T-helper 1 cell treated with Interleukin-12 subunit alpha and Interleukin-12 subunit beta and Interleukin-4 antibody, amounts not matched to agents 30 ng/mL and 1 ng/mL, for 36 hours (primary cell): ENCODE results near the gene TALDO1. TPM values are rescaled to one million over a fixed set of nuclear protein-coding genes. Genes with fewer than 3 reads are reported as not detected.
"Not testable (repeated sequence)": the region's sequence is repeated elsewhere in the genome, so short reads cannot be mapped to it uniquely, and the experiment has no call there.

Source experiments
- intact Hi-C: fragments of 100-400 bp; cut with micrococcal nuclease; formaldehyde crosslinking; loops from one replicate; pipeline ENCODE4 v1.15.1; 2024
- total RNA-seq: library from RNA; stranded (reverse); gene quantifications from 2 replicates; pipeline ENCODE4 v1.2.3, GENCODE V29; 2022

The TALDO1 gene
- total RNA-seq, 1 donor from 2014 or later = 274 TPM

DNA sequence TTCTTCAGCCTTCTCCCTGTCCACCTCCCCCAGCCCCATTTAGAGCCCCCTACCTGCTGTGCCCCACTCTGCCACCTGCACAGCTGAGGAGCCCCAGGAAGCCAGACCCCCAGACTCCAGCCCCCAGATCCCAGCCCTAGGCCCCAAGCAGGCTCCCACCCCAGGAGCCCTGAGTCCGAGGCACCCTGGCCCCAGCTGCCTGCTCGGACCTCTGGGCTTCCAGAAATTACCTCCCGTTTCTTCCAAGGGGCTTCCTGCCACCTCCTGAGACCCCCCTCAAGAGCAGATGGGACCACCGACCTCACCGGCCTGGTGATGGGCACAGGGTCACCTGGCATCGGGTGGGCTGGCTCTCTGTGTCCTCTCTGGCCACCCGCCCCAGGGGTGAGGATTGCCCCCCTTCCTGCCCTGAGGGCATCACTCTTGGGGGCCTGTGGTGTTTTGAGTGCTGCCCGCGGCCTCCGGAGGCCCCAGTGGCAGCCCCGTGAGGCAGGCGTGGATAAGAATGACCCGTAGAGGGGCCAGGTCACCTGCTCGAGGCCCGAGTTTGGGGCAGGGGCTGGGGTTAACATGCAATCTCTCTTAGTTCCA is 18.3 kb upstream of the TALDO1 start:
- intact Hi-C loops = loop anchor here (2.0 kb wide), 1 partner anchor 68 kb away; no protein-coding TSS in a partner anchor

GRCh38 chr11:729492-730074 is 17.7 kb upstream of the TALDO1 start:
- intact Hi-C loops = loop anchor here (2.0 kb wide), 1 partner anchor 67 kb away; no protein-coding TSS in a partner anchor

DNA sequence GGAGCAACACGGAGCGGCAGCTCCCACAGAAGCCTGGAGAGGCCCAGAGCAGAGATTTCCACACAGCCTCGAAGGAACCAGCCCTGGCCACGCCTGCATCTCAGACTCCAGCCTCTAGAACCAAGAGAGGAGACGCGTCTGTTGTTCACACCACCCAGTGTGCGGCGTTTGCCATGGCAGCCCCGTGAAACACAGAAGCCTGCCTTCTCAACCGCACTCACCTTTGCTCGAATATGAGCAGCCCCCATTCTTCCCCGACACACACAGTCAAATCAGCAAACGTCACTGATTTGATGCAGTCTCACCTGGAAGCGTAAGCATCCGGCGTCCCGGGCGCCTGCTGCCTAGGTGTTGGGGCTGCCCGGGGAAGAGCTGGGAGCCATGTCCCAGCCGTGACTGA is 14.2 kb upstream of the TALDO1 start:
- intact Hi-C loops = no loop called here

- intact Hi-C loops = not testable (repeated sequence)
Measured at GRCh38 chr11:734541-734940, 12.7 kb upstream of the TALDO1 start.

GRCh38 chr11:737366-737765 is 9.9 kb upstream of the TALDO1 start:
- intact Hi-C loops = no loop called here

DNA sequence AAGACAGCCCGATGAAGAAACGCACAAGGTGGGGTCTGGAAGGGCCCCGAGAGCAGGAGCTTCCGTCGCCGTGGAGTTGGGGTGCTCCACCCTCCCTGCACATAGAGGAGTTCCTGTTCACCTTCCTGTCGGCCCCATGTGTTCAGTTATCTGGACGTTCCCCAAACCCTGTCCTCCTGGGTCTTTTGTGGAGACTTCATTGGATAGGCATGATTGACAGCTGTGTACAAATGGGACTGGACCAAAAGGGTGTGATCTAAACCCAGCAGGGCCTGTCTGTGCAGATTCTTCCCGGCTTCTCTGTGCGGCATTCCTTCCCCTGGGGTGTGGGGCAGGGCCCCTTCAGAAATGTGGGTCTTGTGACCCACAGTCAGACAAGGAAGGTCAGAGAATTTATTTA is 9.4 kb upstream of the TALDO1 start:
- intact Hi-C loops = not testable (repeated sequence)

DNA sequence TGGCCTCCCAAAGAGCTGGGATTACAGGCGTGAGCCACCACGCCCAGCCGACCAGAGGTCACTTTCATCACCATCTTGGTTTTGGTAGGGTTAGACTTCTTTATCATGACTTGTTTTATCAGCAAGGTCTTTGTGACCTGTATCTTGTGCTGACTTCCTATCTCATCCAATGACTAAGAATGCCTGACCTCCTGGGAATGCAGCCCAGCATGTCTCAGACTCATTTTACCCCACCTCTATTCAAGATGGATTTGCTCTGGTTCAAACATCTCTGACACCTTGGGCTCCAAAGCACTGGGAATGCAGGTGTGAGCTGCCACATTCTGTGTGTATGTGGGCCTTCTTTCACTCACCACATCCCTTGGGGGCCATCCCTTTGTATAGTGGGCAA is 5.1 kb upstream of the TALDO1 start:
- intact Hi-C loops = no loop called here

DNA sequence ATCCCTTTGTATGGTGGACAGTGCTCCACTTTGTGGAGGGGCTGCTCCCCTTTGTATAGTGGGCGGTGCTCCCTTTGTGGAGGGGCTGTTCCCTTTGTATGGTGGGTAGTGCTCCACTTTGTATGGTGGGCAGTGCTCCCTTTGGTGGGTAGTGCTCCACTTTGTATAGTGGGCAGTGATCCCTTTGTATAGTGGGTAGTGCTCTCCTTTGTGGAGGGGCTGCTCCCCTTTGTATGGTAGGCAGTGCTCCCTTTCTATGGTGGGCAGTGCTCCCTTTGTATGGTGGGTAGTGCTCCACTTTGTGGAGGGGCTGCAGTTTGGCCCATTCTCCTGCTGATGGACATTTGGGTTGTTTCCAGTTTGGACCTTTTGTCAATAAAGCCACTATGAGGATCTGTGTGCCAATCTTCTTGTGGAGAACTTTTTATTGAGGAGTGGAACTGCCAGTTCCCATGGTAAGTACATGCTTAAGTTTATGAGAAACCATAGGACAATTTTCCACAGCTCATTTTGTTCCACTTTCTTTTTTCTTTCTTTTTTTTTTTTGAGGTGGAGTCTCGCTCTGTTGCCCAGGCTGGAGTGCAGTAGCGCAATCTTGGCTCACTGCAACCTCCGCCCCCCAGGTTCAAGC is 4.6 kb upstream of the TALDO1 start:
- intact Hi-C loops = no loop called here

- intact Hi-C loops = loop anchor here (5.0 kb wide), 1 partner anchor 508 kb away; the partner anchor contains the start of genes PSMD13 and SIRT3
Measured at GRCh38 chr11:745428-745827, 1.8 kb upstream of the TALDO1 start.

DNA sequence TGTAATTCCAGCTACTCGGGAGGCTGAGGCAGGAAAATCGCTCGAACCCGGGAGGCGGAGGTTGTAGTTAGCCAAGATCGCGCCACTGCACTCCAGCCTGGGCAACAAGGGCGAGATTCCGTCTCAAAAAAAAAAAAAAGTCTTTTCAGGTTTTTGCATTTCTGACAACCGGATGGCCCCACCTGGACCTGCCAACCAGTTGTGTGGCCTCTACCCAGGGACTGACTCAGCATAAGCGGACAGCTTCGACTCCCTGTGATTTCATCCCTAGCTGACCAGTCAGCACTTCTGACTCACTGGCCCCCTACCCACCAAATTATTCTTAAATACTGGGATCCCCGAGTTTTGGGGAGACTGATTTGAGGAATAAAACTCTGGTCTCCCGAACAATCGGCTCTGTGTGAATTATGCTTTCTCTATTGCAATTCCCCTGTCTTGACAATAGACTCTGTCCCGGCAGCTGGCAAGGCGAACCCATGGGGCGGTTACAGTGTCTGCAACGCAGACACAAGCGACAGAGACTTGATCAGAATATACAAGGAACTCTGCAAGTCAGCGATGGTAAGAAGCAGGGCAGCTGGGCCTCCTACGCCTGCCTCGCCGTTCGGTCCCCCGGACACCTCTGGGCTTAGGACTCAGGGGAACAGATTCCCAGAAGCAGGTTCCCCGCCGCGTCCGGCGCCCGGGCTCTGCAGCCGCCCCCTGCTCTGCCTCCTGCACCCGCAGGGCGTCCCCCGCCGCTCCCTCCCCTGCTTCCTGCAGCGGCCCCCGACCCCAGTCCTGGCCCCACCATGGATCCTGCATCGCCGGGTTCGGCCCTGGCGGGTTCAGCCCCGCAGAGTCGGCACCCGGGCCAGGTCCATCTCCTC is 741 bp upstream of the TALDO1 start:
- intact Hi-C loops = loop anchor here (1.0 to 5.0 kb wide), 8 partner anchors 23 to 509 kb away; partner anchors contain the start of genes DEAF1, HRAS, IRF7 and LMNTD2

DNA sequence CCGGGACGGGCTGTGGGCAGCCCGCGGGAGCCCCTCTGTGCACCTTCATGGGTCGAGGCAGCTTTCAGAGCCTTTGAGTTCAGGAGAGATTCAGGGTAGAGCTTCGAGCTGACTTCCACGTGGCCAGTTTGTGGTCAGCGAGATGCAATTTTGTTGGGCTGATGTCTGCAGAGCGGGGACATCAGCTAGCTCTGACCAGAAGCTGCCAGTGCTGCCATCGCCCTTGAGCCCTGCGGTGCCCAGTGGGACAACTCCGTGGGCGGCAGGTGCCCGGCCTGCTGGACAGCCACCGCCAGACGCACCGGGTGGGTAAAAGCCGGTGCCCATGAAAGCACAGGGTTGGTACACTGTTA is 719 bp downstream of the TALDO1 start:
- intact Hi-C loops = loop anchor here (1.0 to 5.0 kb wide), 2 partner anchors 30 to 511 kb away; partner anchors contain the start of genes PSMD13 and SIRT3

DNA sequence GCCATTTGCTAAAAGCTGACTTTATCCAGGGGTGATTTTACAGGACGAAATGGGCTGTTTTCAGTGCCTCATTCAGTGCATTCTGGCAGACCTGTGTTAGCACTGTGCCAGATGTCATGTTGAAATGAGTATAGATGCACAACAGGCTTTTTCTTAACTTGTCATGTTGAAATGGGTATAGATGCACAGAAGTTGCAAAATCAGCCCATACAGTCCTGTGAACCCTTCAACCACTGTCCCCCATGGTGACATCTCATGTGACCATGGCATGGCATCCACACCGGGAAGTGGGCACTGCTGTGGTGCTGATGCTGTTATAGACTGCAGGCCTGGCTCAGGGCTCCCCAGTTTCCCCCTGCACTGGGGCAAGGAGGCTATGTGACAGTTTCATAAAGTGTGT is 2.5 kb downstream of the TALDO1 start:
- intact Hi-C loops = loop anchor here (5.0 kb wide), 1 partner anchor 512 kb away; the partner anchor contains the start of genes PSMD13 and SIRT3

DNA sequence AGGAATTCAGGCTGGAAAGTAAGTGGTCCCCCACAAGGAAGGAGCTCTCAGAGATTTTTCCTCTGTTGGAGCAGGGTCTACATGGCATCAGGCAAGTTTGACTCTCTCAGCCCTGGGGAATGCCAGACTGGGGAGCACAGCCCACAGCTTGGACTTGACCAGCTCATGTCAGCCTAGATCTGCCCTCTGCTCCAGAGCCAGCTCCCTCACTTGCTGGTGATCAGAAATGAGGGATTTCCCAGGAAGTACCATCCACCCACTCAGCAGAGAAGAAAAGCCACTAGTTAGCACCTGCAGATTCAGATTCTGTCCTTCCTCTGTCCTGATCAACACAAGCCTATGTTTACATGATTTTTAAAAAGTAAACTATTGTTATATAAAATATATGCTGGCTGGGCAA is 13.0 kb downstream of the TALDO1 start:
- intact Hi-C loops = no loop called here

GRCh38 chr11:761526-762108 is 14.4 kb downstream of the TALDO1 start:
- intact Hi-C loops = no loop called here

DNA sequence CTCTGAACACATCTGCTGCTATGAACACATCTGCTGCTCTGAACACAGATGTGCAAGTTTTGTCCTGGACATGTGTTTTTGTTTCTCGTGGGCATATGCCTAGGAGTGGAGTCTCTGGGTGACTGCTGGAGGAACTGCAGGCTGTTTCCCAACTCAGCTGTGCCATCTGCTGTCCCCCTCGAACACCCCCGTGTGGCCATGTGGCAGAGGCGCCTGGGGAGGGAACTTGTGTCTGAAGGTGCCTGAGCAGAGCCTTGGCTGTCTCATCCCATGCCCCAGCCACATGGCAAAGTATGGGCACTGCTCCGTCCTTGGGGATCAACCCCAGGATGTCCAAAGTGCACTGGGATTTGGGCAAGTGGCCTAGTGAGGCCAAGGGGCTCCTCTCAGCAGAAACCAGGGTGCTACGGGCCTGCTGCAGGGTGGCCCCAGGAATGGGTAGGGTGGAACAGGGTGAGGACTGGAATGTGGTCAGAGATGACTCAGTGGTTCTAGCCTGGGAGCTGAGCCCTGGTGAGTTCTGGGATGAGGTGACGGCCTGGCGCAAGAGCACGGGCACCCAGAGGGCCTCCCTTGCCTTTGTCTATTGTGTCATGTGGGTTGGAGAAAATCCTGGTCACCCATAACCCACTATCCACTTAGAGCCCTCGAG is 15.3 kb downstream of the TALDO1 start:
- intact Hi-C loops = no loop called here

- intact Hi-C loops = no loop called here
Measured at GRCh38 chr11:763073-763463, 15.8 kb downstream of the TALDO1 start.

DNA sequence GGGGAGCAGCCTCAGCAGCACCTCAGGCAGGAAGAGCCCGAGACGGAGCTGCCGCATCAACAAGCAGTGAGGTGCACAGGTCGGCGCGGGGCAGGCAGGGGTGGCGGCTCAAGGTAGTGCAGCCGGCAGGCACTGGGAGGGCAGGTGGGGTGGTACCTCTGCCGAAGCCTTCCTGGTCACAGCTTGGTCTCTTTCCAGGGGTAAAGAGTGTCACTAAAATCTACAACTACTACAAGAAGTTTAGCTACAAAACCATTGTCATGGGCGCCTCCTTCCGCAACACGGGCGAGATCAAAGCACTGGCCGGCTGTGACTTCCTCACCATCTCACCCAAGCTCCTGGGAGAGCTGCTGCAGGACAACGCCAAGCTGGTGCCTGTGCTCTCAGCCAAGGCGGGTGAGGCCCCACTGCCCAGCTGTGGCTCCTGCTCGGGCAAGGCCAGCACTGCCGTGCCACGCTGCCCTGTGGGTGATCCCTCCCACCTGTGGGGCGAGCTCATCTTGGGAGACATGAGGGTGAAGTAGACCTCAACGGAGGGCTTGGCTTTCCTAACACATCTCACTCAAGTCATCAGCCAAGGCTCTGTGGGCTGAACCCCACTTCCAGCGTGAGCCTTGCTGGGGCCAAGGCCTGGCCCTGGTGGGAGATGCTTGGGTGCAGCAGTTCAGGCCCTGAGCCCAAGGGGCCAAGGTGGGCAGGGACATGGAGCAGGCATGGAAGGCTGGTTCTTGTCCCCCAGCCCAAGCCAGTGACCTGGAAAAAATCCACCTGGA is 16.5 kb downstream of the TALDO1 start:
- intact Hi-C loops = no loop called here

GRCh38 chr11:764322-765024 is 17.2 kb downstream of the TALDO1 start:
- intact Hi-C loops = loop anchor here (1.0 kb wide), 2 partner anchors 41 to 102 kb away; no protein-coding TSS in a partner anchor
